Coronary artery (tissue), 2 donors: Measurements from ENCODE around the gene KLF18.

Source experiments
- DNase-seq: peaks from one replicate; pipeline ENCODE4 v3.0.0-alpha.2; 2017; ENCODE audit warnings: low spot score
- H3K27ac ChIP-seq, 2 donors: fragments of 200-600 bp; sonication (generic); one replicate each; pipeline ENCODE4 v1.5.1; 2016 to 2019
- H3K4me3 ChIP-seq: fragments of 200-600 bp; sonication (generic); 2 replicates; pipeline ENCODE4 v1.5.1; 2016; ENCODE audit warnings: mild to moderate bottlenecking, moderate library complexity
- TF ChIP-seq, protein P1 (sequence below): fragments of 200-600 bp; sonication (generic); IDR thresholded peaks from one replicate; pipeline ENCODE4 v1.5.1; 2019; ENCODE audit warnings: antibody characterized with exemption

The KLF18 gene

DNA sequence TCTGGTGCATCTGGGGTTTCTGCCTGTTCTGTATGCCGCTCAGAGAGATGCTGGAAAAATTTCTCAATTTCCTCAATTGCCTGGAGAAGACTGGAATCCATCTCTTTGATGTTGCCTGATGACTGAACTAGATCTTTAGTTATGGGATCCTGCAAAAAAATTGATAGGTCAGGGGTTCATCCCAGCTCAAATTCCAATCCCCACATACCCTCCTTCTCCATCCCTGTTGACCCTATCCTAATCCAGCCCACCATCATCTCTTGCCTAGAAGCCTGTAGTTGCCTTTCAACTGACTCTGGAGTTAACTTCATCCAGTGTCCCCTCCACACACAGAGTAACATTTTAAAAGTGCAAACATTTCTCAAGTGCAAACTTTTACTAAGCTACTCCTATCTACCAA, at the start of gene KLF18:
TSS of gene KLF18 (minus strand) at position 101 of the 400 bp plus-strand sequence. CDS start at position 101, 0 bp downstream.
- Histone ChIP-seq H3K4me3 (no peak within 1 kb of the TSS), H3K27ac (no peak within 1 kb of the TSS)
- TF ChIP-seq, protein P1, sequence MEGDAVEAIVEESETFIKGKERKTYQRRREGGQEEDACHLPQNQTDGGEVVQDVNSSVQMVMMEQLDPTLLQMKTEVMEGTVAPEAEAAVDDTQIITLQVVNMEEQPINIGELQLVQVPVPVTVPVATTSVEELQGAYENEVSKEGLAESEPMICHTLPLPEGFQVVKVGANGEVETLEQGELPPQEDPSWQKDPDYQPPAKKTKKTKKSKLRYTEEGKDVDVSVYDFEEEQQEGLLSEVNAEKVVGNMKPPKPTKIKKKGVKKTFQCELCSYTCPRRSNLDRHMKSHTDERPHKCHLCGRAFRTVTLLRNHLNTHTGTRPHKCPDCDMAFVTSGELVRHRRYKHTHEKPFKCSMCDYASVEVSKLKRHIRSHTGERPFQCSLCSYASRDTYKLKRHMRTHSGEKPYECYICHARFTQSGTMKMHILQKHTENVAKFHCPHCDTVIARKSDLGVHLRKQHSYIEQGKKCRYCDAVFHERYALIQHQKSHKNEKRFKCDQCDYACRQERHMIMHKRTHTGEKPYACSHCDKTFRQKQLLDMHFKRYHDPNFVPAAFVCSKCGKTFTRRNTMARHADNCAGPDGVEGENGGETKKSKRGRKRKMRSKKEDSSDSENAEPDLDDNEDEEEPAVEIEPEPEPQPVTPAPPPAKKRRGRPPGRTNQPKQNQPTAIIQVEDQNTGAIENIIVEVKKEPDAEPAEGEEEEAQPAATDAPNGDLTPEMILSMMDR: no peak
- no peak for DNase-seq

- TF ChIP-seq, protein P1: no peak
- DNase-seq: no peak
- no peak overlapping the region for H3K27ac ChIP-seq
- H3K4me3 ChIP-seq: no peak overlapping the region
Observed at GRCh38 chr1:44174630-44175029, 33.2 kb upstream of the KLF18 start.

- DNase-seq: no peak
- TF ChIP-seq, protein P1: no peak
- Histone ChIP-seq H3K4me3 (no peak overlapping the region), H3K27ac (no peak overlapping the region)
Observed at GRCh38 chr1:44170281-44170823, 28.9 kb upstream of the KLF18 start.

GRCh38 chr1:44168520-44169098, 27.2 kb upstream of the KLF18 start:
- no peak overlapping the region for H3K4me3 ChIP-seq
- DNase-seq: no peak
- TF ChIP-seq, protein P1: no peak
- no peak overlapping the region for H3K27ac ChIP-seq

DNA sequence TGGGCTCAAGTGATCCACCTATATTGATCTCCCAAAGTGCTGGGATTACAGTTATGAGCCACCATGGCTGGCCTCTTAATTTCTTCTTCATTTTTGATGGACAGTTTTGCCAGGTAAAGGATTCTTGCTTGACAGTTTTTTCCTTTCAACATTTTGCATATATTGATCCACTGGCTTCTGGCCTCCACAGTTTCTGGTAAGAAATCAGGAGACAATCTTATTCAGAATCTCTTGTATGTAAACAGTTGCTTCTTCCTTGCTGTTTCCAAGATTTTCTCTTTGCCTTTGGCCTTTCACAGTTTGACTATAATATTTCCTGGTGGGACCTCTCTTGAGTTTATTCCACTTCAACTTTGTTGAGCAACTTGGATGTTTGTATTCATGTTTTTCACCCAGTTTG, 20.1 kb upstream of the KLF18 start:
- Histone ChIP-seq H3K4me3 (no peak overlapping the region), H3K27ac (no peak overlapping the region)
- no peak for DNase-seq
- TF ChIP-seq, protein P1: no peak

GRCh38 chr1:44158871-44159270, 17.4 kb upstream of the KLF18 start:
- no peak overlapping the region for H3K27ac ChIP-seq
- H3K4me3 ChIP-seq: no peak overlapping the region
- no peak for DNase-seq
- TF ChIP-seq, protein P1: no peak

- TF ChIP-seq, protein P1: no peak
- no peak for DNase-seq
- no peak overlapping the region for H3K27ac ChIP-seq
- H3K4me3 ChIP-seq: no peak overlapping the region
Observed at GRCh38 chr1:44157903-44158302, 16.5 kb upstream of the KLF18 start.
